ENCODE results near the gene TCTA. TPM values are rescaled to one million over a fixed set of nuclear protein-coding genes. Genes with fewer than 3 reads are reported as not detected.

TCTA gene
- total RNA-seq, 1 donor from 2014 or later = 21.7 TPM

- DNase-seq (ENCODE audit: low read depth) = no peak
- peak overlapping the region; percentile 92 for H3K4me3 ChIP-seq (ENCODE audit: low read depth, low read length)
- TF ChIP-seq, protein P1, sequence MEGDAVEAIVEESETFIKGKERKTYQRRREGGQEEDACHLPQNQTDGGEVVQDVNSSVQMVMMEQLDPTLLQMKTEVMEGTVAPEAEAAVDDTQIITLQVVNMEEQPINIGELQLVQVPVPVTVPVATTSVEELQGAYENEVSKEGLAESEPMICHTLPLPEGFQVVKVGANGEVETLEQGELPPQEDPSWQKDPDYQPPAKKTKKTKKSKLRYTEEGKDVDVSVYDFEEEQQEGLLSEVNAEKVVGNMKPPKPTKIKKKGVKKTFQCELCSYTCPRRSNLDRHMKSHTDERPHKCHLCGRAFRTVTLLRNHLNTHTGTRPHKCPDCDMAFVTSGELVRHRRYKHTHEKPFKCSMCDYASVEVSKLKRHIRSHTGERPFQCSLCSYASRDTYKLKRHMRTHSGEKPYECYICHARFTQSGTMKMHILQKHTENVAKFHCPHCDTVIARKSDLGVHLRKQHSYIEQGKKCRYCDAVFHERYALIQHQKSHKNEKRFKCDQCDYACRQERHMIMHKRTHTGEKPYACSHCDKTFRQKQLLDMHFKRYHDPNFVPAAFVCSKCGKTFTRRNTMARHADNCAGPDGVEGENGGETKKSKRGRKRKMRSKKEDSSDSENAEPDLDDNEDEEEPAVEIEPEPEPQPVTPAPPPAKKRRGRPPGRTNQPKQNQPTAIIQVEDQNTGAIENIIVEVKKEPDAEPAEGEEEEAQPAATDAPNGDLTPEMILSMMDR (conservative IDR thresholded peaks at IDR 0.05; ENCODE audit: low read depth, low read length) = no peak
Measured at GRCh38 chr3:49410846-49411534, 1.2 kb upstream of the TCTA start.

DNA sequence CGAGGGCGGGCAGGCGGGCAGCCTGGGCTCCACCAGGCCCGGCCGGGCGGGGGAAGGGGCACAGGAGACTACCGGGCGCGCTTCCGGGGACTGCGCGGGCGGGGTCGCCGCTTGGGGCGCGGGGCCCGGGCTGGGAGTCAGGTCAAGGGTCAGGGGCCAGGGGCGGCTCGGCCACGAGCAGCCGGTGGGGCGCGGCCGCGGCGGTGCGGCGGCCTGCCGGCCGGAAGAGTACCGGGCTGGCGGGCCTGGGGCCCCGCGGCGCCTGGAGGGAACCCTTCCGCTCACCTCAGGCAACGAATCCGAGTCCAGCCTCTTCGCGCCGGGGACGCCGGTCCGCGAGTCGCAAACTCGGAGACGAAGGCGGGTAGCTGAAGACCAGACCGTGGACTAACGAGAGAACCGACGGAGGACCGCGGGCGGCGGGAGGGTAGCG is 672 bp upstream of the TCTA start:
- peak overlapping the region; percentile 92 for H3K4me3 ChIP-seq (ENCODE audit: low read depth, low read length)
- TF ChIP-seq, protein P1 (conservative IDR thresholded peaks at IDR 0.05; ENCODE audit: low read depth, low read length) = no peak
- no peak for DNase-seq (ENCODE audit: low read depth)

DNA sequence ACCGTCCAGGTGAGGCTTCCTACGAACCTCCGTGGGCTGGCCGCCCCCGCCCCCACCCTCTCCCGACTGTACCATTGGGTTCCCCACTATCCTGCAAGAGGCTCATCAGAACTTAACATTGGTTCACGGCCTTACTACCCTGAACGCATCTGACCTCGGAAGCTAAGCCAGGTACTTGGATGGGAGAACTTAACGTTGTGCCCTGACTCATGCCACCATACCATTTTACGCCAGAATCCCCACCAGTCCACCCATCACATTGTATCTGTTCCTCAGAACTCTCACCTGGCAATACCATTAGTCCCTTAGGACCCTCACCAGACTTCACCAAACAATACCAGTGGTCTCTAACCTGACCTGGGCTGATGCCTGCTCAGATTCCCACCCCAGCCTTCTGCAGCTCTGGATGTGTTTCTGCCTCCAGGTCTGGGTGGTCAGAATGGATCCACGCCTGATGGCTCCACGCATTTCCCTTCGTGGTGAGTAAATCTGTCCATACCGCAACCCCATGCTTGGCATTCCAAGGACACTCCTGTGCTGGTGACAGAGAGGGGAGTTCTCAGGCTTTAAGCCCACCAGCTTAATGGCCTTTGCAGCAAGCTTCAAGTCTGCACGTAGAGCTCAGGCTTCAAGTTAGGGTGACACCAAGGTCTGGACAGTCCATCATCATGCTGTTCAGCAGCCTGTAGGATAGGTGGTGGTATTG is 562 bp downstream of the TCTA start:
- peak overlapping the region; percentile 92 for H3K4me3 ChIP-seq (ENCODE audit: low read depth, low read length)
- TF ChIP-seq, protein P1 (conservative IDR thresholded peaks at IDR 0.05; ENCODE audit: low read depth, low read length) = no peak
- DNase-seq (ENCODE audit: low read depth) = no peak

GRCh38 chr3:49413338-49413734 is 1.1 kb downstream of the TCTA start:
- peak overlapping the region; percentile 92 for H3K4me3 ChIP-seq (ENCODE audit: low read depth, low read length)
- TF ChIP-seq, protein P1 (conservative IDR thresholded peaks at IDR 0.05; ENCODE audit: low read depth, low read length) = no peak
- no peak for DNase-seq (ENCODE audit: low read depth)

GRCh38 chr3:49414753-49415152 is 2.5 kb downstream of the TCTA start:
- H3K4me3 ChIP-seq (ENCODE audit: low read depth, low read length) = no peak overlapping the region
- TF ChIP-seq, protein P1 (conservative IDR thresholded peaks at IDR 0.05; ENCODE audit: low read depth, low read length) = no peak
- DNase-seq (ENCODE audit: low read depth) = no peak

GRCh38 chr3:49415931-49416601 is 3.8 kb downstream of the TCTA start:
- TF ChIP-seq, protein P1 (conservative IDR thresholded peaks at IDR 0.05; ENCODE audit: low read depth, low read length) = no peak
- no peak overlapping the region for H3K4me3 ChIP-seq (ENCODE audit: low read depth, low read length)
- DNase-seq (ENCODE audit: low read depth) = no peak
